ENCODE results near the gene CCDC171.
"Not testable (repeated sequence)": the region's sequence is repeated elsewhere in the genome, so short reads cannot be mapped to it uniquely, and the experiment has no call there.

Gene CCDC171

GRCh38 chr9:15699876-15700559, 147.2 kb downstream of the CCDC171 start:
- not testable (repeated sequence) for DNase-seq

DNA sequence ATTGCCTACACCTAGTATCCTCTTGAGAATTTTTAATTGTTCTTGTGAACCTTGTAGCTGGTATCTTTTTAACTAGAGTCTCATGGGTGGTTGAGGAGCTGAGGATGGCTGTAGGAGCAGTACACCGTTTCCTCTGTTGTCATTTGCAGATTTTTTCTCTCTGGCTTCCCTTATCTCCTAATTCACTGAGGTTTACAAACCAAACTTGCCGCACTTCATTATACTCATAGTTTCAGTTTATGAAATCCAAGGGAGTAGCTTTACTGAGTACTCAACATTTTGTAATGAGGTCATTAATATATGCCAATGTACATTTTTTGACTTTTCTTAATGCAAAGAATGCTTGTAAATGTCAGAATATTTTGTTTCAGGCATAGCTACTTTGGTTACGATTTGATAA, 154.2 kb downstream of the CCDC171 start:
- DNase-seq, result no peak

- DNase-seq, result no peak
Measured at GRCh38 chr9:15711531-15711930, 158.7 kb downstream of the CCDC171 start.

DNA sequence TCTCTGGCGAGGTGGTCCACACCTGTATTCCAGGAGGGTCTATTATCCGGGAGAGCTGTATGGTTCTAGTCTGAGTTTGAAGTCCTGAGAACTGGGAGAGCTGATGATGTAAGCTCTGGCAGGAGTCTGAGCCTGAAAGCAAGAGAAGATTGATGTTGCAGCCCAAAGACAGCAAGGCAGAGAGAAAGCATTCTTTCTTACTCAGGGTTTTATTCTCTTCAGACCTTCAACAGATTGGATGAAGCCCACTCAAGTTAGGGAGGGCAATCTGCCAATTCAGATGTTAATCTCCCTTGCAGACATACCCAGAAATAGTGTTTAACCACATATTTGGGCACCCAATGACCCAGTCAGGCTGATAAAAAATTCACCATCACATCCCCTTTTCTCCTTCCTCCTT, 159.1 kb downstream of the CCDC171 start:
- no peak for DNase-seq

DNA sequence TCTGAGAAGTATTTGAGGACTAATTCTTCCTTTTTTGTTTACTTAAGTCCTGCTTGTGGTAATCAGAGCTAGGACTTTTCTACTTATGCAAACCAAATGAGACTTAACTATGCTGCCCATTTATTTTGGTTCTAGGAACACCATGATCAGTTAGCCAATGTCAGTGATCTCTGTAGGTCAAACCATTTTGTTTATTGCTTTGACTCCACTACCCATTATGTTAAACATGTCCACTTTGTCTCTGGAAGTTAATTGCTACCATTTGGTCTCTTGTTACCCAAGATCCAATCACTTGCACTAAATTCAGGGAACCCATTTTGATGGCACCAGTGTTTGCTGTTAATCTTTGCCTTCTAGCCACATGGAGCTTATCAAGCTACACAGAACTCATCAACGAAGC, 161.9 kb downstream of the CCDC171 start:
- DNase-seq, result no peak

- no peak for DNase-seq
Measured at GRCh38 chr9:15717290-15717967, 164.6 kb downstream of the CCDC171 start.

DNA sequence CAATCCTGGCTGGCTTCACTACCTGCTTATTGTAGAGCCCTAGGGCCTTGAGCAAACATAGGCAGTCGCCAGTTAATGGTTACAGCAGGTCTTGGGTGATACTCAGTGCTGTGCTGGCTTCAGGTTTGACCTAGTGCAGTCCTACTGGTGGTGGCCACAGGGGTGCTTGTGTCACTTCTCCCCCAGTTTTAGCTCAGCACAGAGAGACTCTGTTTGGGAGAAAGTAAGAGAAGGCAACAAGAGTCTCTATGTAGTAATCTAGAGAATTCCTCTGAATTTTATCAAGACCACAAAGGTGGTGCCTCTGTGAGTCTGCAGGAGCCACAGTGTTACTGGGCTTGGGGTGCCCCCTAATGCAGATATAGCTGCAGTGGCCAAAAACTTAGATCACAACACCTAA, 165.6 kb downstream of the CCDC171 start:
- no peak for DNase-seq

- no peak for DNase-seq
Measured at GRCh38 chr9:15720861-15721260, 168.0 kb downstream of the CCDC171 start.

DNA sequence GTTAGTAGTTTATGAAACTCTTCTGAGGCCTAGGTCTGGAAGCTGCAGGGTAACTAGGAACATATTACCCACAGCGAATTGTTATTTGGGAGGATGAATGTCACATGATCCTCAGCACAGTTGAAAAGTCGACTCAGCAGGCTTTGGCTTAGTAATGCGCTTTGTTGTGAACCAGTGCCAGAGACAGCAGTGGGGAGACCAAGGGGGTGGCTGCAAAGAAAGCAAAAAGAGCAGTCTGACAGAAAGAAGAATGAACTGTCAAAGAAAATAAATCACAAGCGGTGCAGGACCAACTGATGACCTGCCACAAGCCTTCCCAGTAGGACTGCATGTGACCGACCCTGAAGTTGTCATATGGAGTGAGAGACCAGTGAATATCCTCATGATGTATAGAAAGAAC, 170.0 kb downstream of the CCDC171 start:
- no peak for DNase-seq

- no peak for DNase-seq
Measured at GRCh38 chr9:15724016-15724415, 171.2 kb downstream of the CCDC171 start.

DNA sequence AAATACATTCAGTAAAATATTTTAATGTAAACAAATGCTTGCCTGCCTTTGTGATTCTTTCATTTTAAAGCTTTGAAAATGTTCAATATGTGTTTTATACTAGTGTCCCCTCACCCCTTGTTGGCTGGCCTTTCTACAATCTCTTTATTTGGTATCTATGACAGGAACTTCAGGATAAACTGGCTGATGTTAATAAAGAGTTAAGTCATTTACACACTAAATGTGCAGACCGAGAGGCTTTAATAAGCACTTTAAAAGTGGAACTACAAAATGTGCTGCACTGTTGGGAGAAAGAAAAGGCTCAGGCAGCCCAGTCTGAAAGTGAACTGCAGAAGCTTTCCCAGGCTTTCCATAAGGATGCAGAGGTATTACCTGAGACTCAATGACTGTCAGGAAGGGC, 171.8 kb downstream of the CCDC171 start:
- DNase-seq, result no peak

GRCh38 chr9:15725953-15726352, 173.1 kb downstream of the CCDC171 start:
- no peak for DNase-seq

GRCh38 chr9:15729507-15729906, 176.7 kb downstream of the CCDC171 start:
- DNase-seq, result no peak

DNA sequence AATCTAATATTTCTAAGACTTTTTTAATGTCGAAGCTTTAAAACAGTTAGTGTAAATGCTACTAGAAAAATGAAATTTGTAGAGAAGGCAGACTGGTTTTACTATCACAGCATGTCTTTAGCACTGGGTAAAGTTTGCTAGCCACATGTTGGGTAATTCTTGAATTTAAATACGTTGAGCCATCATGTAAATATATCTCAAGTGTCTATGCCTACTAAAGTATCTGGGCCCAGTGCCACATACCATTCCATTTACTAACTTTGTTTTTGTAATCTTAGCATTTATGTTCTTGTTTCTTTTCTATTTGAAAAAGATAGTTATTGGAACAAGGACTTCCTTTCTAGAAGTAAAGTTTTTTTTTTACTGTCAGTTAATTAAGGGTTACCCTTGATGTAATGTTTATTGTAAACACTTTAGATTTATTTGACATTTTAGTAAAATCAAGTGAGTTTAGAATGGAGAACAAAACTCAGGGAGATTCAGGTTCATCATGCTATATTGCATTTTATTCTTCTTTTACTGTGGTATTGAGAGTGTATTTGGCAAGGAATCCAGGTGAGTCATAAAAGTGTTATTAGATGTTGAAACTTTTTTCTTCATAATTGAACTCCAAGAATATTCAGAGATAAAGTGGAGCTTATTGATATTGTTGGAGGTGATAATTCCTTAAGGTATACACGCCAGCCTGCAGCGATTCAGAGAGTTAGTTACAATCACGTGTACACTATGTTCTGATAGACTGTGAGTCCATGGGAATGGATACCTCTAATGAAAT, 182.4 kb downstream of the CCDC171 start:
- DNase-seq, result no peak

DNA sequence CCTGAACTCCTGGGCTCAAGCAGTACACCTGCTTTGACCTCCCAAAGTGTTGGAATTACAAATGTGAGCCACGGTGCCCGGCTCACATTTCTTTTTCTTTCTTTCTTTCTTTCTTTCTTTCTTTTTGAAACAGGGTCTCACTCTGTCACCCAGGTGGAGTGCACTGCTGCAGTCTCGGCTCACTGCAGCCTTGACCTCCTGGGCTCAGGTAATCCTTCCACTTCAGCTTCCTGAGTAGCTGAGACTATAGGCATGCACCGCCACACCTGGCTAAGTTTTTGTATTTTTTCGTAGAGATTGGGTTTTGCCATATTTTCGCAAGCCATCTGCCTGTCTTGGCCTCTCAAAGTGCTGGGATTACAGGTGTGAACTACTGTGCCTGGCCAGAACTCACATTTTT, 183.7 kb downstream of the CCDC171 start:
- DNase-seq, result no peak

DNA sequence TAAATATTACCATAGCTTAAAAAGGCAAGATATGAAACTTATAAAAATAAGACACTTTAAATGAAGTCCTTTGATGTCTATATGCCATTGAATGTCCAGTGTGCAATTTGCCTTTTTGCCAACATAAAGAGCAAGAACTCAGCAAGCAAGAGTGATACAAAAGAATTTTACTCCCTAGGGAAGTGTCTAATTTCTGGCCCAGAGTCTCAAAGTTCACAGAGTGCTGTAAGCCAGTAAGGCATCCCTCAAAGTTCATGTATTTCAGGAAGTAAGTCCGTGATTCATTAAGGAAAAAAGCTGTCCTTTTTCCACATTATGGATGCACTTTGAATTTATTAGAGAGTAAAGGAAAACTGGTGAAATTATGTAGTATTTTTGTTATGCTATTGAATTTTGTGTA, 185.2 kb downstream of the CCDC171 start:
- no peak for DNase-seq

DNA sequence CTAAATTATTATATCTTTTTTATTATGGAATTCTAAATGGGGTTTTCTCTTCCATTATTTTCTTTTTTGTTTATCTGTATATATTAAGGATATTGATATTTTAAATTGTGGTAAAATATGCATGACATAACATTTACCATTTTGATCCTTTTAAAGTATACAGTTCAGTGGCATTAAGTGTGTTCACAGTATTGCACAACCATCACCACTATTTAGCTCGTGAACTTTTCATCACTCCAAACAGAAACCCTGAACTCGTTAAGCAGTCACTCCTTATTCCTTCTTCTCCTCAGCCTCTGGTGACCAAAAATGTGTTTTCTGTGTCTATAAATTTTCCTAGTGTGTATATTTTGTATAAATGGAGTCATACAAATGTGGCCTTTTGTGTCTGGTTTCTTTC, 188.2 kb downstream of the CCDC171 start:
- DNase-seq, result no peak

- no peak for DNase-seq
Measured at GRCh38 chr9:15743512-15743911, 190.7 kb downstream of the CCDC171 start.

DNA sequence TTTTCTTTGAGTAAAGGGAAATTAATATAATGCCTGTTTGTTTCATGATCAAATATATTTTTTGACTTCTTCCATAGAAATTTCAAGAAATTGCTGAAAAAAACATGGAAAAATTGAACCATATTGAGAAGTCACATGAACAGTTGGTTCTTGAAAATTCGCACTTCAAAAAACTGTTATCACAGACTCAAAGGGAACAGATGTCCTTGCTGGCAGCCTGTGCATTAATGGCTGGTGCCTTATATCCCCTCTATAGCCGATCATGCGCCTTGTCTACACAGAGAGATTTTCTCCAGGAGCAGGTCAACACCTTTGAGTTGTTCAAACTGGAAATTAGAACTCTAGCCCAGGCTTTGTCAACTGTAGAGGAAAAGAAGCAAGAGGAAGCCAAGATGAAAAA, 191.4 kb downstream of the CCDC171 start:
- no peak for DNase-seq

GRCh38 chr9:15746905-15747304, 194.1 kb downstream of the CCDC171 start:
- DNase-seq, result no peak

GRCh38 chr9:15755660-15756059, 202.8 kb downstream of the CCDC171 start:
- DNase-seq, result no peak

DNA sequence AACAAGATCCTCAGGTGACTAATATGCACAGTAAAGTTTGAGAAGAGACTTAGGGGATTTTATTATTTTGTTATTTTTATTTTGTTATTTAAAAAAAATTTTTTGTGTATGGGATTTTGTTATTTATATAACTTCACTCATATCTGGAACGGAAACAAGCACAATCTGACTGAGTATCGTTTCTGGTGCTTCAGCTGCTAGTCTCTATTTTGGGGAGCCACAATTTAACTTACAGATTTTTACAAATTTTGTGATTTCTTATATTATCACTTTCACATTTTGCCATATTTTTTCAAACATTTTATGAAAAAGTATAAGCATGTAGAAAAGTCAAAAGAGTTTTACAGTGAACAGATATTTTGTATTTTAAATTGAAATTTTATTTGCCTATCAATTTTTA, 208.7 kb downstream of the CCDC171 start:
- DNase-seq, result no peak

- DNase-seq, result no peak
Measured at GRCh38 chr9:15763371-15763770, 210.5 kb downstream of the CCDC171 start.

DNA sequence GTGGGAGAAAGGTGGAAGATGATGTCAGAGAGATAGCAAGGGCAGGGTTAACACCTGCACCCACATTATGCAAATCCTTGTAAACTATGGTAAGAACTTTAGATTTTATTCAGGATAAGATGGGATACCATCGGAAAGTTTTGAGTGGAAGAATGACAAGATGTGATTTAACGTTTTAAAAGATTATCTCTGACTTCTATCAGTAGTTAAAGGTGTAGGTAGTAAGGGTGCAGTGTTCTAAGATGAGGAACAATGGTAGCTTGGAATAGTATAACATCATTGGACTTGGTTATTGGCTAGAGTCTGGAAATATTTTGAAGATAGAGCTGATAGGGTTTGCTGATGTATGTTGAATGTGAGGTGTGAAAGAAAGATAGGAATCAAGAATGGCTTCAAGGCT, 211.3 kb downstream of the CCDC171 start:
- no peak for DNase-seq

All from CD4-positive, alpha-beta T cell treated with Interleukin-17A for 4 hours (primary cell).